C4-2B (cell line): Measurements from ENCODE around the gene TCF19.

Source experiments
- ZFX ChIP-seq: fragments of 450-650 bp; IDR thresholded peaks from 2 replicates; pipeline ENCODE4 v1.6.1; 2017
- TF ChIP-seq, protein P1 (sequence below): fragments of 450-650 bp; conservative IDR thresholded peaks from 2 replicates; pipeline ENCODE4 v1.5.1; 2017; ENCODE audit warnings: mild to moderate bottlenecking

DNA sequence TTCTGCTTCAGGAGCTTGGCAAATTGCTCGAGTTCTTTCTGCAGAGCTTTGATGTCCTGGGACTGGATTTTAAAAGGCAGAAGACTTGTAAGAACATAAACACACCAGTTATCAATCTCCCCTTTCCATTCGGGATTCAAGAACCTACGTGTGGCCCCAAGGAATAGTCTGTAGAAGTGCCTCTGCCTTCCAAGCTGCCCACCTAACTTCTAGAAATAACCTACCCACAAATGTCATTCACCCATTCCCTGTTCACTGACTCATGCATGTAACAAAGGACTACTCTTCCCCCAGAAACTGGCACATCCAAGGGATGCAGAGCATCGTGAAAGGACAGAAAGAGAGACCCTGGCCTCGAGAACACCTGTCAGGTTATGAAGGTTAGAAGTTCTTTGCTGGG, 7.6 kb downstream of the TCF19 start:
- TF ChIP-seq, protein P1, sequence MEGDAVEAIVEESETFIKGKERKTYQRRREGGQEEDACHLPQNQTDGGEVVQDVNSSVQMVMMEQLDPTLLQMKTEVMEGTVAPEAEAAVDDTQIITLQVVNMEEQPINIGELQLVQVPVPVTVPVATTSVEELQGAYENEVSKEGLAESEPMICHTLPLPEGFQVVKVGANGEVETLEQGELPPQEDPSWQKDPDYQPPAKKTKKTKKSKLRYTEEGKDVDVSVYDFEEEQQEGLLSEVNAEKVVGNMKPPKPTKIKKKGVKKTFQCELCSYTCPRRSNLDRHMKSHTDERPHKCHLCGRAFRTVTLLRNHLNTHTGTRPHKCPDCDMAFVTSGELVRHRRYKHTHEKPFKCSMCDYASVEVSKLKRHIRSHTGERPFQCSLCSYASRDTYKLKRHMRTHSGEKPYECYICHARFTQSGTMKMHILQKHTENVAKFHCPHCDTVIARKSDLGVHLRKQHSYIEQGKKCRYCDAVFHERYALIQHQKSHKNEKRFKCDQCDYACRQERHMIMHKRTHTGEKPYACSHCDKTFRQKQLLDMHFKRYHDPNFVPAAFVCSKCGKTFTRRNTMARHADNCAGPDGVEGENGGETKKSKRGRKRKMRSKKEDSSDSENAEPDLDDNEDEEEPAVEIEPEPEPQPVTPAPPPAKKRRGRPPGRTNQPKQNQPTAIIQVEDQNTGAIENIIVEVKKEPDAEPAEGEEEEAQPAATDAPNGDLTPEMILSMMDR = no peak
- no peak for TF ChIP-seq ZFX
